ENCODE measurements around the gene SRPK2. TPM values are rescaled to one million over a fixed set of nuclear protein-coding genes. Genes with fewer than 3 reads are reported as not detected.
"Not testable (repeated sequence)": the region's sequence is repeated elsewhere in the genome, so short reads cannot be mapped to it uniquely, and the experiment has no call there.

The SRPK2 gene
- total RNA-seq, 1 experiment from 2014 or later: 54.4 TPM

DNA sequence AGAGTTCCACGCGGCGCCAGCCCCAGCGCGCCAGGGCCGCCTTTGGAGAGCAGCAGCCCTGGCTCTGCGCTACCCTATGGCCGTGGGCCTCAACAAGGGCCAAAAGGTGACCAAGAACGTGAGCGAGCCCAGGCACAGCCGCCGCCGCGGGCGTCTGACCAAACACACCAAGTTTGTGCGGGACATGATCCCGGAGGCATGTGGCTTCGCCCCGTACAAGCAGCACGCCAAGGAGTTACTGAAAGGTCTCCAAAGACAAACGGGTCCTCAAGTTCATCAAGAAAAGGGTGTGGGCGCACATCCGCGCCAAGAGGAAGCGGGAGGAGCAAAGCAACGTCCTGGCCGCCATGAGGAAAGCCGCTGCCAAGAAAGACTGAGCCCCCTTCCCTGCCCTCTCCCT, 144.1 kb downstream of the SRPK2 start:
- H3K27me3 Mint-ChIP-seq (ENCODE audit: insufficient read depth, unreplicated experiment): no peaks in the 10 kb centered on the region
- no peak for DNase-seq (ENCODE audit: unreplicated experiment)
- peaks cover 5% of the 10 kb centered on the region for H3K4me1 Mint-ChIP-seq (ENCODE audit: insufficient read depth, unreplicated experiment)
- no peak overlapping the region for H3K4me3 Mint-ChIP-seq (ENCODE audit: unreplicated experiment)
- no peak overlapping the region for H3K27ac Mint-ChIP-seq (ENCODE audit: low read depth, unreplicated experiment)
- peaks cover 6% of the 10 kb centered on the region for H3K36me3 Mint-ChIP-seq (ENCODE audit: insufficient read depth, unreplicated experiment)
- intact Hi-C loops (cut with micrococcal nuclease): no loop called here
- H3K9me3 Mint-ChIP-seq (ENCODE audit: unreplicated experiment): no peaks in the 10 kb centered on the region
- TF ChIP-seq, protein P1, sequence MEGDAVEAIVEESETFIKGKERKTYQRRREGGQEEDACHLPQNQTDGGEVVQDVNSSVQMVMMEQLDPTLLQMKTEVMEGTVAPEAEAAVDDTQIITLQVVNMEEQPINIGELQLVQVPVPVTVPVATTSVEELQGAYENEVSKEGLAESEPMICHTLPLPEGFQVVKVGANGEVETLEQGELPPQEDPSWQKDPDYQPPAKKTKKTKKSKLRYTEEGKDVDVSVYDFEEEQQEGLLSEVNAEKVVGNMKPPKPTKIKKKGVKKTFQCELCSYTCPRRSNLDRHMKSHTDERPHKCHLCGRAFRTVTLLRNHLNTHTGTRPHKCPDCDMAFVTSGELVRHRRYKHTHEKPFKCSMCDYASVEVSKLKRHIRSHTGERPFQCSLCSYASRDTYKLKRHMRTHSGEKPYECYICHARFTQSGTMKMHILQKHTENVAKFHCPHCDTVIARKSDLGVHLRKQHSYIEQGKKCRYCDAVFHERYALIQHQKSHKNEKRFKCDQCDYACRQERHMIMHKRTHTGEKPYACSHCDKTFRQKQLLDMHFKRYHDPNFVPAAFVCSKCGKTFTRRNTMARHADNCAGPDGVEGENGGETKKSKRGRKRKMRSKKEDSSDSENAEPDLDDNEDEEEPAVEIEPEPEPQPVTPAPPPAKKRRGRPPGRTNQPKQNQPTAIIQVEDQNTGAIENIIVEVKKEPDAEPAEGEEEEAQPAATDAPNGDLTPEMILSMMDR (IDR thresholded peaks at IDR 0.05; ENCODE audit: unreplicated experiment): no peak
- POLR2A ChIA-PET: interaction anchor here (1.4 kb wide), 1 partner anchor 24 kb away, joined by 4 read pairs; no protein-coding TSS in a partner anchor
- no TSS peak for BruUV-seq (replicated peaks)
- CTCF ChIA-PET: interaction anchor here (0.6 to 1.1 kb wide), 2 partner anchors 19 to 70 kb away, joined by 3 to 4 read pairs; no protein-coding TSS in a partner anchor

DNA sequence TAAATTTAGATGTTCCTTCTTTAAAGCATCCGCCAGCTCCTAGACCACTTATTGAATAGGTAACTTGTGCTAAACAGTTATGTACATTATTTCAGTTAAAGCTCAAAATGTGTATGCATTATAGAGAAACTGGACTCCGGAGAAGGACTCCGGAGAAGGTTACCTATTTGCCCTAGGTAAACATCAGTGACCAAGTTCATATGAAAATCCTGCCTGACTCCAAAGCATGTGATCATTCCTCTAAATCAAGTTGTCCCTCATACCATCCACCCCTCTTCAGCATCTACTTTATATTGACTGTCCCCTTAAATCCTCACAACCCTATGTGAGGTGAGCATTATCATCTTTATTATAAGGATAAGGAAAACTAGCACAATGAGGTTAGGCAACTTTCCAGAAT, 147.5 kb downstream of the SRPK2 start:
- DNase-seq (ENCODE audit: unreplicated experiment): no peak
- intact Hi-C loops (cut with micrococcal nuclease): no loop called here
- no peaks in the 10 kb centered on the region for H3K9me3 Mint-ChIP-seq (ENCODE audit: unreplicated experiment)
- CTCF ChIA-PET: interaction anchor here (0.6 to 0.8 kb wide), 3 partner anchors 52 to 140 kb away, joined by 3 read pairs; no protein-coding TSS in a partner anchor
- TF ChIP-seq, protein P1 (IDR thresholded peaks at IDR 0.05; ENCODE audit: unreplicated experiment): no peak
- no peak overlapping the region for H3K27ac Mint-ChIP-seq (ENCODE audit: low read depth, unreplicated experiment)
- peaks cover 20% of the 10 kb centered on the region for H3K4me1 Mint-ChIP-seq (ENCODE audit: insufficient read depth, unreplicated experiment)
- no TSS peak for BruUV-seq (replicated peaks)
- peaks cover 6% of the 10 kb centered on the region for H3K36me3 Mint-ChIP-seq (ENCODE audit: insufficient read depth, unreplicated experiment)
- POLR2A ChIA-PET: interaction anchor here (0.8 to 1.1 kb wide), 2 partner anchors 10 to 21 kb away, joined by 3 read pairs; no protein-coding TSS in a partner anchor
- H3K27me3 Mint-ChIP-seq (ENCODE audit: insufficient read depth, unreplicated experiment): no peaks in the 10 kb centered on the region
- H3K4me3 Mint-ChIP-seq (ENCODE audit: unreplicated experiment): no peak overlapping the region

DNA sequence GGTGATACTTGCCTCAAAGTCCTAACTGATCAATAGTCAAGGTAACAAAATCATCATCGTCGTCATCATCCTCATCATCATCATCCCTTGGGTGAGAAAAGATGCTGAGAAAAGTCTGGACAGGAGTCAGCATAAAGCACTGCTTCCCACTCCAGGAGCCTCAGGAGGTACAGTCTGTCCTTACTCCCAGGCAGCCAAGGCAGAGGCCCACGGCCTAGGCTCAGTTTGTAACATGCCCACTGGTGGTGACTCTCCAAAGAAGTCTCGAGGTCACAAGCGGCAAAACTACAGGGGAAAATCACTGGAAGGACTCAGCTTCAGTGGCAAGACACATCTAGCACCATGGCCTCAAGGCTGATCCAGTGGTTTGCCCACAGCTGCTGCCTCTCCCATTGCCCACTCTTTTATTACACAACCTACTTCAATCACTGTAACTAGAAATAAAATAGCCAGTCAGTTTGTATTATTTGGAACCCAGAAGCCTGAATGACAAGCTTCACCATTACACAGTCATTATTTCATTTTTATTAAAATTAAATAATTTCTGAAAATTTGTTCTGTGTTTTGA, 150.4 kb downstream of the SRPK2 start:
- Mint-ChIP-seq H3K9me3 (ENCODE audit: unreplicated experiment) (no peaks in the 10 kb centered on the region), H3K4me1 (ENCODE audit: insufficient read depth, unreplicated experiment) (peaks cover 20% of the 10 kb centered on the region), H3K27me3 (ENCODE audit: insufficient read depth, unreplicated experiment) (no peaks in the 10 kb centered on the region), H3K4me3 (ENCODE audit: unreplicated experiment) (no peak overlapping the region), H3K36me3 (ENCODE audit: insufficient read depth, unreplicated experiment) (peaks cover 10% of the 10 kb centered on the region), H3K27ac (ENCODE audit: low read depth, unreplicated experiment) (no peak overlapping the region)
- DNase-seq (ENCODE audit: unreplicated experiment): no peak
- ChIA-PET POLR2A (interaction anchor here (0.7 to 2.1 kb wide), 6 partner anchors 8 to 135 kb away, joined by 3 to 10 read pairs (median 5); no protein-coding TSS in a partner anchor), CTCF (no interaction called here)
- BruUV-seq (replicated peaks): no TSS peak
- TF ChIP-seq, protein P1 (IDR thresholded peaks at IDR 0.05; ENCODE audit: unreplicated experiment): no peak
- intact Hi-C loops (cut with micrococcal nuclease): no loop called here

DNA sequence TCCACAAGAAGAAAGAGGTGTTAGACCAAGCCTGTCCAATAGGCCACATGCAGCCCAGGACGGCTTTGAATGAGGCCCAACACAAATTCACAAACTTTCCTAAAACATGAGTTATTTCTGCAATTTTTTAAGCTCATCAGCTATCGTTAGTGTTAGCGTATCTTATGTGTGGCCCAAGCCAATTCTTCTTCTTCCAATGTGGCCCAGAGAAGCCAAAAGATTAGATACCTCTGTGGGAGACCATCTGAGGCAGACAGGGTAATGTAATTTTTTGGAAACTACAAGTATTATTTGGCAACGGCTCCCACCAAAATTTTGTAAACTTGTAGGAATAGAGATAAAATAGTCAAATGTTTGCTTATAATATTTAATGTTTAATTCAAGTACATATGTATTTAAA, 153.8 kb downstream of the SRPK2 start:
- CTCF ChIA-PET: interaction anchor here (0.9 kb wide), 1 partner anchor 14 kb away, joined by 3 read pairs; no protein-coding TSS in a partner anchor

DNA sequence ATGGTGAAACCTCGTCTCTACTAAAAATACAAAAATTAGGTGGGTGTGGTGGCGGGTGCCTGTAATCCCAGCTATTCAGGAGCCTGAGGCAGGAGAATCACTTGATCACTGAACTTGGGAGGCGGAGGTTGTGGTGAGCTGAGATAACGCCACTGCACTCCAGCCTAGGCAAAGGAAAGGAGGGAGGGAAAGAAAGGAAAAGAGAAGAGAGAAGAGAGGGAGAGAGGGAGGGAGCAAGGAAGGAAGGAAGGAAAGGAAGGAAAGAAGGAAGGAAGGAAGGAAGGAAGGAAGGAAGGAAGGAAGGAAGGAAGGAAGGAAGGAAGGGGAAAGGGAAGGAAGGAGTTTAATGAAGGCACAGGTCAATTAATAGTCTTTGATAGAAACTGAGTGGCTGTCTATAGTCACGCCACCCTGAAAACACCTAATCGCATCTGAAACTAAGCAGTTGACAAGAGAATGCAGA, 155.9 kb downstream of the SRPK2 start:
- H3K9me3 Mint-ChIP-seq (ENCODE audit: unreplicated experiment); intact Hi-C loops (cut with micrococcal nuclease); H3K4me3 Mint-ChIP-seq (ENCODE audit: unreplicated experiment); H3K27me3 Mint-ChIP-seq (ENCODE audit: insufficient read depth, unreplicated experiment); H3K27ac Mint-ChIP-seq (ENCODE audit: low read depth, unreplicated experiment); BruUV-seq (replicated peaks); DNase-seq (ENCODE audit: unreplicated experiment); POLR2A ChIA-PET: not testable (repeated sequence)
- peaks cover 19% of the 10 kb centered on the region for H3K36me3 Mint-ChIP-seq (ENCODE audit: insufficient read depth, unreplicated experiment)
- H3K4me1 Mint-ChIP-seq (ENCODE audit: insufficient read depth, unreplicated experiment): peaks cover 40% of the 10 kb centered on the region
- CTCF ChIA-PET: interaction anchor here (0.6 kb wide), 1 partner anchor 8 kb away, joined by 3 read pairs; no protein-coding TSS in a partner anchor

More for the DNA sequence above, 153.8 kb downstream of the SRPK2 start:
- intact Hi-C loops (cut with micrococcal nuclease): no loop called here
- peaks cover 19% of the 10 kb centered on the region for H3K36me3 Mint-ChIP-seq (ENCODE audit: insufficient read depth, unreplicated experiment)
- H3K9me3 Mint-ChIP-seq (ENCODE audit: unreplicated experiment): no peaks in the 10 kb centered on the region
- no peak for DNase-seq (ENCODE audit: unreplicated experiment)
- TF ChIP-seq, protein P1 (IDR thresholded peaks at IDR 0.05; ENCODE audit: unreplicated experiment): no peak
- no TSS peak for BruUV-seq (replicated peaks)
- no peak overlapping the region for H3K4me3 Mint-ChIP-seq (ENCODE audit: unreplicated experiment)
- no peak overlapping the region for H3K27ac Mint-ChIP-seq (ENCODE audit: low read depth, unreplicated experiment)
- H3K27me3 Mint-ChIP-seq (ENCODE audit: insufficient read depth, unreplicated experiment): no peaks in the 10 kb centered on the region
- POLR2A ChIA-PET: interaction anchor here (0.8 to 1.0 kb wide), 2 partner anchors 17 to 40 kb away, joined by 3 read pairs; no protein-coding TSS in a partner anchor
- peaks cover 36% of the 10 kb centered on the region for H3K4me1 Mint-ChIP-seq (ENCODE audit: insufficient read depth, unreplicated experiment)

Data from MCF 10A (cell line).